Neuronal stem cell (in vitro differentiated cells): ENCODE data around the gene ULK4.
"Not testable (repeated sequence)": the region's sequence is repeated elsewhere in the genome, so short reads cannot be mapped to it uniquely, and the experiment has no call there.

Experiments
- DNase-seq: peaks from one replicate; pipeline ENCODE4 v3.0.0-alpha.2; 2013; ENCODE audit warnings: low spot score
- H2AFZ ChIP-seq: one replicate; pipeline ENCODE4 v1.6.1; 2013; ENCODE audit warnings: mild to moderate bottlenecking, low read length, inconsistent platforms
- H2AK5ac ChIP-seq: 2 replicates; pipeline ENCODE4 v1.6.1; 2013; ENCODE audit warnings: low read depth, mild to moderate bottlenecking, inconsistent platforms, low read length, moderate library complexity, mixed read lengths
- H2BK120ac ChIP-seq: 2 replicates; pipeline ENCODE4 v1.6.1; 2013; ENCODE audit warnings: low read depth, mild to moderate bottlenecking, inconsistent platforms, low read length, moderate library complexity, mixed read lengths
- H2BK12ac ChIP-seq: one replicate; pipeline ENCODE4 v1.6.1; 2013; ENCODE audit warnings: low read length, inconsistent platforms
- H2BK15ac ChIP-seq: 2 replicates; pipeline ENCODE4 v1.6.1; 2013; ENCODE audit warnings: mild to moderate bottlenecking, low read length, inconsistent platforms, mixed read lengths
- H2BK5ac ChIP-seq: one replicate; pipeline ENCODE4 v1.6.1; 2013; ENCODE audit warnings: inconsistent platforms, mild to moderate bottlenecking, low read length, moderate library complexity
- H3K14ac ChIP-seq: one replicate; pipeline ENCODE4 v1.6.1; 2013; ENCODE audit warnings: low read length, inconsistent platforms
- H3K18ac ChIP-seq: 2 replicates; pipeline ENCODE4 v1.6.1; 2013; ENCODE audit warnings: low read length, inconsistent platforms
- H3K23ac ChIP-seq: 2 replicates; pipeline ENCODE4 v1.6.1; 2013; ENCODE audit warnings: low read depth, mild to moderate bottlenecking, mixed read lengths, low read length, inconsistent platforms; ENCODE audit not compliant: poor library complexity
- H3K27ac ChIP-seq: replicated peaks from 3 replicates; pipeline ENCODE4 v1.5.1; 2013; ENCODE audit warnings: low read length, inconsistent platforms
- H3K27me3 ChIP-seq, 3 experiments: 2 replicates each; pipeline ENCODE4 v1.6.1; 2013; ENCODE audit warnings: low read length in 3 of 3, mild to moderate bottlenecking in 2 of 3, inconsistent platforms in 1 of 3, low read depth in 1 of 3, mixed read lengths in 1 of 3, moderate library complexity in 1 of 3; ENCODE audit not compliant: control insufficient read depth in 3 of 3, insufficient read depth in 3 of 3
- H3K36me3 ChIP-seq, 2 donors: replicated peaks in 1 of 2; 2 replicates each; pipeline ENCODE4 v1.6.1; 2013; ENCODE audit warnings: low read length in 2 of 2; ENCODE audit not compliant: control insufficient read depth in 2 of 2, insufficient read depth in 2 of 2
- H3K4ac ChIP-seq: 2 replicates; pipeline ENCODE4 v1.6.1; 2013; ENCODE audit warnings: inconsistent platforms, mild to moderate bottlenecking, low read length, moderate library complexity
- H3K4me1 ChIP-seq, 2 donors: 1 replicate in 1 of 2; 2 replicates in 1 of 2; pipeline ENCODE4 v1.6.1; 2013; ENCODE audit warnings: low read length in 2 of 2, low read depth in 1 of 2; ENCODE audit not compliant: control insufficient read depth in 2 of 2, insufficient read depth in 1 of 2
- H3K4me2 ChIP-seq: one replicate; pipeline ENCODE4 v1.6.1; 2013; ENCODE audit warnings: mild to moderate bottlenecking, low read length, inconsistent platforms; ENCODE audit not compliant: insufficient read depth, poor library complexity, severe bottlenecking
- H3K4me3 ChIP-seq, 2 donors: 2 replicates each; pipeline ENCODE4 v1.5.1; 2013; ENCODE audit warnings: low read length in 2 of 2, mild to moderate bottlenecking in 2 of 2, inconsistent platforms in 1 of 2, moderate library complexity in 1 of 2
- H3K79me1 ChIP-seq: one replicate; pipeline ENCODE4 v1.6.1; 2013; ENCODE audit warnings: low read depth, mild to moderate bottlenecking, inconsistent platforms, low read length, moderate library complexity
- H3K9ac ChIP-seq: one replicate; pipeline ENCODE4 v1.6.1; 2013; ENCODE audit warnings: mild to moderate bottlenecking, low read depth, low read length, inconsistent platforms; ENCODE audit not compliant: poor library complexity
- H3K9me3 ChIP-seq, 2 donors: replicated peaks in 1 of 2; 2 replicates each; pipeline versions ENCODE3 to v1.6.1; 2013; ENCODE audit warnings: low read length in 2 of 2, mild to moderate bottlenecking in 2 of 2, inconsistent platforms in 1 of 2, low read depth in 1 of 2, mixed read lengths in 1 of 2, moderate library complexity in 1 of 2; ENCODE audit not compliant: control insufficient read depth in 2 of 2, insufficient read depth in 1 of 2
- H4K8ac ChIP-seq: one replicate; pipeline ENCODE4 v1.6.1; 2013; ENCODE audit warnings: low read depth, mild to moderate bottlenecking, inconsistent platforms, low read length, moderate library complexity
- H4K91ac ChIP-seq: one replicate; pipeline ENCODE4 v1.6.1; 2013; ENCODE audit warnings: low read length, low read depth, mild to moderate bottlenecking, inconsistent platforms; ENCODE audit not compliant: poor library complexity
- WGBS, 2 donors: extraction: QIAGEN DNeasy Blood & Tissue Kit; methylation state at CpG; one replicate each; pipeline ENCODE4 v1.1.7; 2013; ENCODE audit warnings: missing lambda C conversion rate in 2 of 2, mixed read lengths in 1 of 2; ENCODE audit not compliant: insufficient read length in 2 of 2, insufficient replicate concordance in 1 of 2; ENCODE audit errors: extremely low coverage in 2 of 2; 5-methylcytosine and 5-hydroxymethylcytosine counted together

ULK4 gene

DNA sequence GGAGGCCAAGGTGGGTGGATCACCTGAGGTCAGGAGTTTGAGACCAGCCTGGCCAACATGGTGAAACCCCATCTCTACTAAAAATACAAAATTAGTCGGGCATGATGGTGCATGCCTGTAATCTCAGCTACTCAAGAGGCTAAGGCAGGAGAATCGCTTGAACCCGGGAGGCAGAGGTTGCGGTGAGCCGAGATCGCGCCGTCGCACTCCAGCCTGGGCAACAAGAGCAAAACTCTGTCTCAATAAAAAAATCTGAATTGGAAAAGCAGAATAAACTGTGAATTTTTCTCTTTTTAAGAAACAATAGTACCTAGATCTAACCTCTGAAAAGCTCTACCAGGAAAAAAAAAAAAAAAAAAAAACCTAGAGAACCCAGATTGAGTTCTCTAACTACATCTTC, 84.2 kb downstream of the ULK4 start:
- H3K4me3 ChIP-seq, H3K4me1 ChIP-seq, H2BK120ac ChIP-seq, H2BK5ac ChIP-seq, H2AK5ac ChIP-seq, H2BK12ac ChIP-seq, H3K4me2 ChIP-seq, H2AFZ ChIP-seq, H3K23ac ChIP-seq, H3K4ac ChIP-seq, H3K14ac ChIP-seq, H3K36me3 ChIP-seq, H3K27me3 ChIP-seq, H4K8ac ChIP-seq, H3K9ac ChIP-seq, DNase-seq, H3K18ac ChIP-seq, H4K91ac ChIP-seq, H3K27ac ChIP-seq, H2BK15ac ChIP-seq, H3K79me1 ChIP-seq, H3K9me3 ChIP-seq: not testable (repeated sequence)
- no CpG with 5 or more reads among the region's 9 CpGs for WGBS, 2 donors

DNA sequence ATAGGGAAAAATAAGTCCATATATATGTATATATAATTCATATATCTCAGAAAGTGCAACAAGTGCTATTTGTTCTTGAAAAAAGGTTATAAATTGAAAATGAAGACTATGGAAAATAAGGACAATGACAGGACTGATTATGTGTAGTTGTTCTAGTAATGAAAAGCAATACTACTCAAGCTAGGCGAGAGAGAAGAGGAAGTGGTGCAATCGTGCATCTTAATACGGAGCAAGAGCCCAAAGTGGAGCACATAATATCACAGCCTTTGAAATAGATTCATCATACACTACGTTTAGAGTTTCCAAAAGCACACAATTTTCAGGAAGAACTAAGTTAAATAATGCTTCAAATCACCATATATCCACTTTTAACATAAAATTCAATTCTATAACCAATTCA, 87.9 kb downstream of the ULK4 start:
- H3K4me3 ChIP-seq, result no peak overlapping the region
- H2BK5ac ChIP-seq, result no peak overlapping the region
- H4K91ac ChIP-seq, result no peak overlapping the region
- no peak overlapping the region for H2BK12ac ChIP-seq
- no peaks in the 10 kb centered on the region for H3K36me3 ChIP-seq
- no peak overlapping the region for H3K4ac ChIP-seq
- no CpG with 5 or more reads among the region's 4 CpGs for WGBS, 2 donors
- peaks cover 0 to 4% of the 10 kb centered on the region in 2 donors for H3K9me3 ChIP-seq
- no peak overlapping the region for H2BK120ac ChIP-seq
- no peak overlapping the region for H4K8ac ChIP-seq
- H3K27ac ChIP-seq, result no peak overlapping the region
- no peaks in the 10 kb centered on the region for H3K79me1 ChIP-seq
- H2BK15ac ChIP-seq, result no peak overlapping the region
- DNase-seq, result no peak
- H2AK5ac ChIP-seq, result no peak overlapping the region
- no peaks in the 10 kb centered on the region for H3K4me1 ChIP-seq
- no peak overlapping the region for H3K4me2 ChIP-seq
- no peaks in the 10 kb centered on the region for H3K27me3 ChIP-seq
- no peak overlapping the region for H3K23ac ChIP-seq
- no peak overlapping the region for H3K14ac ChIP-seq
- no peak overlapping the region for H2AFZ ChIP-seq
- H3K18ac ChIP-seq, result no peak overlapping the region
- no peak overlapping the region for H3K9ac ChIP-seq

DNA sequence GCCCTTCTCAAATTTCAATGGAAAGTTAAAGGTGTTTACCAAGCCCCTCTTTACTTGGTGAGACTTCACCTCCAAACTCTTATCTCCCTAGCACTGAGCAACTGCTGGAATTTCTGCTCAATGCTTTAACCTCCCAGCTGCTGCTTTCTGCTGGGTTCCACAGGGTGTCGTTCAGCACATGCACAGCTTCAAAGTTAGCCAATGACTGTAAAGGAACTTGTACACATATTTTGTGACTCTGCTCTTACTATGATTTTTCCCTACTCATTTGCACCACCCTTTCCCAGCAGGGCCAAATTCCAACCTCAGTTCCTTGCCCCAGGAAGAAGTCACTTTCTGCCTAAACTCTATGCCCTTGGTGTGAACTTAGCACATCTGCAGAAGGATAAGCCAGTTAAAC, 89.7 kb downstream of the ULK4 start:
- Histone ChIP-seq H3K27ac (no peak overlapping the region), H2AFZ (no peak overlapping the region), H2BK5ac (no peak overlapping the region), H3K18ac (no peak overlapping the region), H3K9me3 (peaks cover 0 to 4% of the 10 kb centered on the region in 2 donors), H2AK5ac (no peak overlapping the region), H3K4me3 (no peak overlapping the region), H3K9ac (no peak overlapping the region), H2BK120ac (no peak overlapping the region), H3K14ac (no peak overlapping the region), H3K23ac (no peak overlapping the region), H3K36me3 (no peaks in the 10 kb centered on the region), H3K4ac (no peak overlapping the region), H4K91ac (no peak overlapping the region), H4K8ac (no peak overlapping the region), H3K79me1 (no peaks in the 10 kb centered on the region), H3K4me1 (no peaks in the 10 kb centered on the region), H2BK12ac (no peak overlapping the region), H2BK15ac (no peak overlapping the region), H3K4me2 (no peak overlapping the region), H3K27me3 (no peaks in the 10 kb centered on the region)
- no peak for DNase-seq
- no CpG with 5 or more reads among the region's 1 CpG for WGBS, 2 donors

DNA sequence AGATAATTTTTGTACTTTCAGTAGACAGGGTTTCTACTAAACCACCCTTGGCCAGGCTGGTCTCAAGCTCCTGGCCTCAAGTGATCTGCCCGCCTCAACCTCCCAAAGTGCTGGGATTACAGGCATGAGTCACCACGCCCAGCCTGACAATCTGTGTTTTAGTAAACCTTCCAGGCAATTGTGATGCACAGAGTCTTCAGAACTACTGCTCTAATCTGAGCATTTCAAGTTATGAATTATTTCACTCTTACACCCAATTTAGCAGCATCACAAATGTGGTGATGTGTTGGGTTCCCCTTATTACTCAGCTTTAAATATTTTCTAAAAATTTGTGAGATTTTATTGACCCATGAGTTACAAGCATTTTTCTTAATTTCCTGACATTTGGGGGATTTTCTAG, 94.4 kb downstream of the ULK4 start:
- WGBS, 2 donors, result no CpG with 5 or more reads among the region's 2 CpGs
- H2BK5ac ChIP-seq, result no peak overlapping the region

More for the DNA sequence above, 94.4 kb downstream of the ULK4 start:
- Histone ChIP-seq H3K9ac (no peak overlapping the region), H3K27ac (no peak overlapping the region), H3K18ac (no peak overlapping the region), H4K91ac (no peak overlapping the region), H3K4ac (no peak overlapping the region), H2BK12ac (no peak overlapping the region), H3K79me1 (no peaks in the 10 kb centered on the region), H2BK15ac (no peak overlapping the region), H3K4me1 (no peaks in the 10 kb centered on the region), H3K14ac (no peak overlapping the region), H3K9me3 (peaks cover 0 to 4% of the 10 kb centered on the region in 2 donors), H4K8ac (no peak overlapping the region), H3K4me2 (no peak overlapping the region), H3K4me3 (no peak overlapping the region), H3K36me3 (no peaks in the 10 kb centered on the region), H3K23ac (no peak overlapping the region), H2AFZ (no peak overlapping the region), H2BK120ac (no peak overlapping the region), H2AK5ac (no peak overlapping the region), H3K27me3 (no peaks in the 10 kb centered on the region)
- no peak for DNase-seq
